Measurements from ENCODE around the gene NFKBIE. TPM values are rescaled to one million over a fixed set of nuclear protein-coding genes. Genes with fewer than 3 reads are reported as not detected.
"Not testable (repeated sequence)": the region's sequence is repeated elsewhere in the genome, so short reads cannot be mapped to it uniquely, and the experiment has no call there.

NFKBIE gene, protein sequence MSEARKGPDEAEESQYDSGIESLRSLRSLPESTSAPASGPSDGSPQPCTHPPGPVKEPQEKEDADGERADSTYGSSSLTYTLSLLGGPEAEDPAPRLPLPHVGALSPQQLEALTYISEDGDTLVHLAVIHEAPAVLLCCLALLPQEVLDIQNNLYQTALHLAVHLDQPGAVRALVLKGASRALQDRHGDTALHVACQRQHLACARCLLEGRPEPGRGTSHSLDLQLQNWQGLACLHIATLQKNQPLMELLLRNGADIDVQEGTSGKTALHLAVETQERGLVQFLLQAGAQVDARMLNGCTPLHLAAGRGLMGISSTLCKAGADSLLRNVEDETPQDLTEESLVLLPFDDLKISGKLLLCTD
- 17.6 and 37.6 TPM in 2 replicates for total RNA-seq (2014; rRNA removed; shearing (Covaris generic))

DNA sequence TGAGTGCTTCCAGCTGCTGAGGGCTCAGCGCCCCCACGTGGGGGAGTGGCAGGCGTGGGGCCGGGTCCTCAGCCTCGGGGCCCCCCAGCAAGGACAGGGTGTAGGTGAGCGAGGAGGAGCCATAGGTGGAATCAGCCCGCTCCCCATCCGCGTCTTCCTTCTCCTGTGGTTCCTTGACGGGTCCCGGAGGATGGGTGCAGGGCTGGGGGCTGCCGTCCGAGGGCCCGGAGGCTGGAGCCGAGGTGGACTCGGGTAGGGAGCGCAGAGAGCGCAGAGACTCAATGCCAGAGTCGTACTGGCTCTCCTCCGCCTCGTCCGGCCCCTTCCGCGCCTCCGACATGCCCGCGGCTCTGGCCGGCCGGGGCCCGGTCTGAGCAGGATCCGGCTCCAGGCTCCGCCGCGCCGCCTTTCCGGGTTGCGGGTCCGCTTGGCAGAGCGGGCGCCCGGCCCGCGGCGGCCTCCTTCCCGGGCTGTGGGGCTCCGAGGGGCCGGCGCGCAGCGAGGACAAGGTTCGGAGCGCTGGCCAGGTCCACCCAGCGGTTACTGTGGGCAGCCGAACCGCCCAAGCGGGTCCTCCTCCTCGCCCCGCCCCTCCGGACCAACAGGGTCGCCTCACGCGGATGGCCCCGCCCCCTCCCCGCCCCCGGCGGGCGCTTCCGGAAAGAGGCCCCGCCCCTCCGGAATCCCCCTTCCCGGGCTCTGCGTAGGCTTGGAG lies at the start of gene NFKBIE:
TSS of gene NFKBIE (minus strand) at position 545 of the 715 bp plus-strand sequence. CDS start at position 340, 205 bp downstream.
- Histone ChIP-seq H3K4me3 (peak within 1 kb of the TSS; percentile 67), H3K4me1 (replicated peaks) (peaks cover 27% of the 10 kb centered on the region), H3K36me3 (peaks cover 32% of the 10 kb centered on the region), H3K27me3 (replicated peaks) (peaks cover 18% of the 10 kb centered on the region), H3K27ac (peak within 1 kb of the TSS; percentile 50), H3K9me3 (replicated peaks) (no peaks in the 10 kb centered on the region)
- DNase-seq (ENCODE audit: low read depth in 1 of 2, low spot score in 2 of 2): peak; percentile 87 to 97

- H3K36me3 ChIP-seq: peaks cover 28% of the 10 kb centered on the region
- DNase-seq (ENCODE audit: low read depth in 1 of 2, low spot score in 2 of 2); H3K4me3 ChIP-seq; H3K9me3 ChIP-seq (replicated peaks); H3K4me1 ChIP-seq (replicated peaks); H3K27ac ChIP-seq: not testable (repeated sequence)
- H3K27me3 ChIP-seq (replicated peaks): peaks cover 28% of the 10 kb centered on the region
Observed at GRCh38 chr6:44314657-44315056, 49.3 kb upstream of the NFKBIE start.

- peak; percentile 74 to 88 for DNase-seq (ENCODE audit: low read depth in 1 of 2, low spot score in 2 of 2)
- peak within 1 kb of the TSS; percentile 20 for H3K27ac ChIP-seq
- peak within 1 kb of the TSS; percentile 73 for H3K4me3 ChIP-seq
- H3K27me3 ChIP-seq (replicated peaks): peaks cover 14% of the 10 kb centered on the region
- H3K36me3 ChIP-seq: peaks cover 39% of the 10 kb centered on the region
- peaks cover 6% of the 10 kb centered on the region; the same call in 1 of the 2 replicates for H3K4me1 ChIP-seq (replicated peaks)
- no peaks in the 10 kb centered on the region for H3K9me3 ChIP-seq (replicated peaks)
Observed at GRCh38 chr6:44312901-44313788, 47.8 kb upstream of the NFKBIE start, which contains the start of gene AARS2. TSS of gene AARS2 (minus strand) at chr6:44313347. CDS start at chr6:44313323, 24 bp downstream.

- Histone ChIP-seq H3K9me3 (replicated peaks) (no peaks in the 10 kb centered on the region), H3K27ac (no peak overlapping the region), H3K4me1 (replicated peaks) (peaks cover 6% of the 10 kb centered on the region; the same call in 1 of the 2 replicates), H3K36me3 (peaks cover 50% of the 10 kb centered on the region), H3K27me3 (replicated peaks) (0 out of 2 replicates have a peak, but pooled peaks cover 2% of the 10 kb centered on the region), H3K4me3 (no peak overlapping the region)
- DNase-seq (ENCODE audit: low read depth in 1 of 2, low spot score in 2 of 2): no peak
Observed at GRCh38 chr6:44311767-44312166, 46.4 kb upstream of the NFKBIE start.

- H3K4me3 ChIP-seq: no peak overlapping the region
- 0 out of 2 replicates have a peak, but pooled peaks cover 2% of the 10 kb centered on the region for H3K27me3 ChIP-seq (replicated peaks)
- H3K9me3 ChIP-seq (replicated peaks): no peaks in the 10 kb centered on the region
- peaks cover 55% of the 10 kb centered on the region for H3K36me3 ChIP-seq
- H3K27ac ChIP-seq: no peak overlapping the region
- peaks cover 6% of the 10 kb centered on the region; the same call in 1 of the 2 replicates for H3K4me1 ChIP-seq (replicated peaks)
- no peak for DNase-seq (ENCODE audit: low read depth in 1 of 2, low spot score in 2 of 2)
Observed at GRCh38 chr6:44311304-44311703, 46.0 kb upstream of the NFKBIE start.

DNA sequence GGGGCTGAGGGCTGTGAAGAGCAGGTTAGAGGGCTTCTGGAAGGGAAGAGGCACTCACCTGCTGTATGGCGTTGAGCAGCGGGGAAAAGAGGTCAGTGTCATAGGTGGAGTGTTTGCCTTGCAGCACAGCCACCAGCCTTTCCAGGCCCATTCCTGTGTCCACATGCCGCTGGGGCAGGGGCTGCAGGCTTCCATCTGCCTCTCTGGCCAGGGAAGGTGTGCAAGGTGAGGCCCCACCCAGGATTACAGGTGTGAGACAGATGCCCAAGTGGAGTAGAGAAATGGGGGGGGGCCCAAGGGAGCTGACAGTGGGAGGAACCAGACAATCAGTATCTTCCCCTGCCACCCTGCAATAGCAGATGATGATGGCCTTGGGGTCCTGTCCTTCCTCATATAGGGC lies 44.9 kb upstream of the NFKBIE start:
- peaks cover 6% of the 10 kb centered on the region; the same call in 1 of the 2 replicates for H3K4me1 ChIP-seq (replicated peaks)
- H3K4me3 ChIP-seq: no peak overlapping the region
- DNase-seq (ENCODE audit: low read depth in 1 of 2, low spot score in 2 of 2): no peak
- 0 out of 2 replicates have a peak, but pooled peaks cover 2% of the 10 kb centered on the region for H3K27me3 ChIP-seq (replicated peaks)
- H3K27ac ChIP-seq: no peak overlapping the region
- peaks cover 65% of the 10 kb centered on the region for H3K36me3 ChIP-seq
- H3K9me3 ChIP-seq (replicated peaks): no peaks in the 10 kb centered on the region

GRCh38 chr6:44309631-44310030 lies 44.3 kb upstream of the NFKBIE start:
- Histone ChIP-seq H3K27ac (no peak overlapping the region), H3K36me3 (peaks cover 71% of the 10 kb centered on the region), H3K4me1 (replicated peaks) (peaks cover 6% of the 10 kb centered on the region; the same call in 1 of the 2 replicates), H3K27me3 (replicated peaks) (0 out of 2 replicates have a peak, but pooled peaks cover 2% of the 10 kb centered on the region), H3K4me3 (no peak overlapping the region), H3K9me3 (replicated peaks) (no peaks in the 10 kb centered on the region)
- DNase-seq (ENCODE audit: low read depth in 1 of 2, low spot score in 2 of 2): no peak

GRCh38 chr6:44309092-44309491 lies 43.7 kb upstream of the NFKBIE start:
- Histone ChIP-seq H3K36me3 (peaks cover 77% of the 10 kb centered on the region), H3K4me3 (no peak overlapping the region), H3K27ac (no peak overlapping the region), H3K9me3 (replicated peaks) (no peaks in the 10 kb centered on the region), H3K4me1 (replicated peaks) (peaks cover 6% of the 10 kb centered on the region; the same call in 1 of the 2 replicates), H3K27me3 (replicated peaks) (no peaks in the 10 kb centered on the region)
- no peak for DNase-seq (ENCODE audit: low read depth in 1 of 2, low spot score in 2 of 2)

DNA sequence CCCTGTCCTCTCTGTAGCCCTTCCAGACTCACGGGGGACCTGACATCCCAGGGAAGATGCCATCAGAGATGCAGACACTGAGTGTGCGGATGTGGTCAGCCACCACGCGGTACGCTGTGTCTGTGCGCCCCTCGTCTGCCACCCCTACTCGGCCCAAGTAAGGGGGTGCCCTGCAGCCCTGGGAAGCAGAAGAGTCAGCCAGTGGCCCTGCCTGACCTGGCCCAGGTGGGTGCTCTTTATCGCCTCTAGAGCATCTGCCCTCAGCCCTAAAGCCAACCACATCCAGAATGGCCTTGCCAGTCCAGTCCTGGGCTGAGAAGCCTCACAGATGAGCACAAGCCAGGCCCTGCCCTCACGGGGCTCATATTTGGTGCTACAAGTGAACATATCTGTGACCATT lies 41.9 kb upstream of the NFKBIE start:
- Histone ChIP-seq H3K27ac (no peak overlapping the region), H3K36me3 (peaks cover 92% of the 10 kb centered on the region)

DNA sequence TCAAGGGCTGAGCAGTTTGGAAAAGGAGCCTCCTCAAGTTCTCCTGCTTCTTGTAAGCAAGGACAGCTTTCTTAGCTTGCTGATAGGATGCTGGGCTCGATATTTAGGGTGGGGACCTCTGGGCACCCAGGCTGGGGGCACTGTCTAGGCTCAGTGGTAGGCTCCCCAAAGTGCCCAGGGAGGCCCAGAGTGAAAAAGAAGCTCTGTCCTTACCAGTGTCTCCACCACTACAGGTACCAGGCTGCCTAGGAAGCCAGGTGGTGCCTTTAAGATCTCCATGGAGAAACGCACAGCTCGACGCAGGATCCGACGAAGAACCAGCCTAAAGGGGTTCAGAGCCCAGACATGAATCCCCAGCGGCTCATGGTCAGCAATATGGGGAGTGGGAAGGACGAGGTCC lies 41.4 kb upstream of the NFKBIE start:
- no peak overlapping the region for H3K27ac ChIP-seq
- H3K36me3 ChIP-seq: peaks cover 93% of the 10 kb centered on the region
- no peaks in the 10 kb centered on the region for H3K27me3 ChIP-seq (replicated peaks)

More for the DNA sequence above, 41.9 kb upstream of the NFKBIE start:
- no peaks in the 10 kb centered on the region for H3K9me3 ChIP-seq (replicated peaks)
- no peaks in the 10 kb centered on the region for H3K27me3 ChIP-seq (replicated peaks)
- peaks cover 3% of the 10 kb centered on the region; the same call in 1 of the 2 replicates for H3K4me1 ChIP-seq (replicated peaks)
- H3K4me3 ChIP-seq: no peak overlapping the region
- DNase-seq (ENCODE audit: low read depth in 1 of 2, low spot score in 2 of 2): no peak

GRCh38 chr6:44305200-44305725 lies 39.9 kb upstream of the NFKBIE start:
- Histone ChIP-seq H3K4me1 (replicated peaks) (no peaks in the 10 kb centered on the region), H3K9me3 (replicated peaks) (no peaks in the 10 kb centered on the region), H3K36me3 (peaks cover 93% of the 10 kb centered on the region), H3K4me3 (no peak overlapping the region), H3K27me3 (replicated peaks) (no peaks in the 10 kb centered on the region), H3K27ac (no peak overlapping the region)
- DNase-seq (ENCODE audit: low read depth in 1 of 2, low spot score in 2 of 2): no peak

More for the DNA sequence above, 41.4 kb upstream of the NFKBIE start:
- Histone ChIP-seq H3K9me3 (replicated peaks) (no peaks in the 10 kb centered on the region), H3K4me1 (replicated peaks) (no peaks in the 10 kb centered on the region), H3K4me3 (no peak overlapping the region)
- DNase-seq (ENCODE audit: low read depth in 1 of 2, low spot score in 2 of 2): no peak

- H3K36me3 ChIP-seq: peaks cover 88% of the 10 kb centered on the region
Observed at GRCh38 chr6:44304282-44305199, 39.2 kb upstream of the NFKBIE start.

More at GRCh38 chr6:44304282-44305199, 39.2 kb upstream of the NFKBIE start:
- H3K4me3 ChIP-seq: no peak overlapping the region
- H3K27me3 ChIP-seq (replicated peaks): no peaks in the 10 kb centered on the region
- H3K9me3 ChIP-seq (replicated peaks): no peaks in the 10 kb centered on the region
- H3K4me1 ChIP-seq (replicated peaks): no peaks in the 10 kb centered on the region
- no peak overlapping the region for H3K27ac ChIP-seq
- DNase-seq (ENCODE audit: low read depth in 1 of 2, low spot score in 2 of 2): peak in 1 of 2 experiments; percentile 14
